Activated gamma-delta T cell treated with anti-CD3 and anti-CD28 coated beads, Interleukin-2, amount 50 U/mL, for 16 hours (primary cell): ENCODE measurements around the gene IL21R.
"Not testable (repeated sequence)": the region's sequence is repeated elsewhere in the genome, so short reads cannot be mapped to it uniquely, and the experiment has no call there.

Experiments
- DNase-seq: peaks from one replicate; pipeline ENCODE4 v3.0.0-alpha.2; 2020; ENCODE audit warnings: low read depth

The IL21R gene

DNA sequence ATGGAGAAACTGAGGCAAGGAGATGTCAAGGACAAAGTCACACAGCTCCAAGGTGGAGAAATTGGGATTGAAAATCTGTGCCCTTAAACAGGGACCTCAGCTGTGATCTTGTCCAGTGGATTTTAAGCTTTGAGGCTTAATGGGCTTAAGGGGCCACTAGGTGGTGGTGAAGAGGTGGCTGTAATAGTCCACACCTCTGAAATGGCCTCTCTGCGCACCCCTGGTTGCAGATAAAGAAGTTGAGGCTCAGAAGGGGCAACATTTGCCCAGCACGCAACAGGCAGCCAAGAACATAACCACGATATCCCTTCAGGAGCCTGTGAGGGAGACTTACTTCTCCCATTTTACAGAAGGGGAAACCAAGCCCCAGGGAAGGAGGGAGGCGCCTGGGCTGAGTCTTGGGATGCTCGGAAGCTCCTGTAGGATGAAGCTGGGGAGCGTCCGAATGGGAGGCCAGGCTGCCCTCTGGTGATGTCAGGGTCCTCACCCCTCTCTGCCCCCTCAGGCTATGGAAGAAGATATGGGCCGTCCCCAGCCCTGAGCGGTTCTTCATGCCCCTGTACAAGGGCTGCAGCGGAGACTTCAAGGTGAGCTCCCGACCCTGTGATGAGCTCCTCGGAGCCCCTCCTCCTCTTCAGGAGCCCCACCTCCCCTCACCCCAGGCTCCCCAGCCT lies 43.7 kb downstream of the IL21R start:
- DNase-seq, result no peak

- peak; percentile 78 for DNase-seq
These were observed 44.7 kb downstream of the IL21R start for GRCh38 chr16:27446721-27447120.

DNA sequence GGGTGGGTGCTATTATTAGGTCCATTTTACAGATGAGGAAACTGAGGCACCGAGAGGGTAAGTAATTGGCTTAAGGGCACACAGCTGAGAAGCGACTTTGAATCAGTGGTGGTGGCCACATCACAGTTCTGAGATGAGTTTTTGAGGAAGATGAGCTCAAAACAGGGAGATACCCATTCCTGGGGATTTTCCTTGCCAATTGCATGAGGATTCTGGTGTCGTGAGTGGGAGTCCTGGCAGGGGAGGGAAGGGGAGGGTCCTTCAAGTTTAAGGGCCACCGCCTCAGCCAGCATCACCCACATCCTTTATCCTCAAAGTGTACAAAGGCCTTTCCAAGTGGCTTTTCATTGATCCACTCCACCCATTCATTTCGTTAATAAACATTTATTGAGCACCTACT lies 45.3 kb downstream of the IL21R start:
- DNase-seq, result no peak

- no peak for DNase-seq
These were observed 46.8 kb downstream of the IL21R start for GRCh38 chr16:27448532-27449433.

GRCh38 chr16:27449434-27450195 lies 47.6 kb downstream of the IL21R start:
- DNase-seq, result peak; percentile 87

- no peak for DNase-seq
These were observed 48.2 kb downstream of the IL21R start for GRCh38 chr16:27450196-27450549.

DNA sequence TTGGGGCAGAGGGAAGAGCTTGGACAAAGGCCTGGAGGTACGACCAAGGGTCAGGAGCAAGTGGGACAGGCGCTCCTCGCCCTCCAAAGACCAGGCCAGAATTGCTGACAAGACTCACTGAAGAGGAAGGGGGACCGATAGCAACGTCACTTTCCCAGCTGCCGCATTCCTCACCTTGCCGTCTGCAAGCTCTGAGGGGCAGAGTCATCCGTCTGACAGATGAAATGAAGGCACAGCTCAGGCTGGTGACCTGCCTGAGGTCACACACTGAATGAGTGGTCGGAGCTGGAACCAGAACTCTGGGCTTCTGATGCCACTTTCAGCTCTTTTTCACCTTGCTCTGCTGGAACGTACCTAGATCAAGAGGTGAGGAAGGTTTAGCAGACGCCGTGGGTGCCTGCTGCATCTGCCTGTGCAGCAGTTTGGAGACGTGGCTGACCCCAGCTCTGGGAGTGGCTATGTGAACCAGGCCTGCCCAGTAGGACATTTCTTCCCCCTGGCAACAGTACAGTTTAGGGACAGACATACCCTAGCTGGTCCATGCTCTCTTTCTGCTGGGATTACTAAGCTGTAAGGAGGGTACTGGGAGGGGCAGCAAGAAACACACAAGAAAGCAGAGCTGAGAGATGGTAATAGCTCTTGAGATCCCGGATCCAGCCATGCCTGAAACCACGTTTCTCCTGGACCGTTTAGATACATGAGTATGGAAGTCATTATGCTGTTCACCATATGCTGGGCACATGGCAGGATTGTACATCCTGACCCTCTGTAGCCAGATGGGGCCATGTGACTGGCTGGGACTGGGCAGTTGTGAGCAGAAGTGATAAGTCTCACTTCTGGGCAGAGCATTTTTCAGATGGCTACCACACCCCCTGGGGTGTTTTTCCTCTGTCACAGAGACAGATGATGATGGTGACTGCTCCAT lies 50.9 kb downstream of the IL21R start:
- DNase-seq, result no peak

GRCh38 chr16:27453494-27453825 lies 51.5 kb downstream of the IL21R start:
- DNase-seq, result no peak

DNA sequence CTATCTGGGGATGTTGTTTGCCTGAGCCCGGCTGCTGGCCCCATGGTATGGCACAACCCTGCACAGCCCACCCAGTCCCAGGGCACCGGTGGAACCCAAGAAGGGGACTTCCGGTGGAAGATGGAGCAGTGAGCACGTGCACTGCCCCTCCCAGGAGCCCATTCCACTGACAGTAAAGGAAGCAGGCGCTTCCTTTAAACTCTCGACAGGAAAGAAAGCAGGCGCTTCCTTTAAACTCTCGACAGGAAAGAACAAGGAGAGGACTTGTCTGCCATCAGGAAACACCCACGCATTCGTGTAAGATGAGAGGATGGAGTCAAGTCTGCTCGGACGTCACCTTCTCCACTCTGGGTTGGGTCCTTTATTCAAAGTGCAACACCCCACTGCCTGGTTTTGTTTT lies 53.7 kb downstream of the IL21R start:
- no peak for DNase-seq

GRCh38 chr16:27457605-27457900 lies 55.6 kb downstream of the IL21R start:
- DNase-seq, result not testable (repeated sequence)

GRCh38 chr16:27458258-27458657 lies 56.3 kb downstream of the IL21R start:
- no peak for DNase-seq

- no peak for DNase-seq
These were observed 57.2 kb downstream of the IL21R start for GRCh38 chr16:27458987-27459688.

DNA sequence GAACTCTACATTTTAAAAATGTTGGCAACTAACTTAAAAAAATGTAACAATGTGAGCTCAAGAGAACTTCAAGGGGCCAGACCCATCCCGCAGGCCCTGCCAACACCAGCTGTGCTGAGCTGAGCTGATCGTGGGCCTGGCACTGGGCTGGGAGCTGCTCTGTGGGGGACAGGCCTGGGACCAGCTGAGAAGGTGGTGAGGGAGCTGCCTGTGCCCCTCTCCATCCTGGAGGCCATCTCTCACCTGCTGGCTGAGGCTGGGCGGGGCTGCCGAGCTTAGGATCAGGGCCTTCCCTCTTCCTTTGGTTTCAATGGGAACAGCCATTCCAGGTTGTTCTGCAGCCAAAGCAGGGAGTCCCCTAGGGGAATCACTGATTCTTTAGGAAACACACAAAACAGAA lies 58.2 kb downstream of the IL21R start:
- no peak for DNase-seq

GRCh38 chr16:27460663-27461482 lies 58.9 kb downstream of the IL21R start:
- DNase-seq, result no peak

GRCh38 chr16:27461483-27462171 lies 59.7 kb downstream of the IL21R start:
- DNase-seq, result no peak

GRCh38 chr16:27462200-27462845 lies 60.3 kb downstream of the IL21R start:
- DNase-seq, result no peak

DNA sequence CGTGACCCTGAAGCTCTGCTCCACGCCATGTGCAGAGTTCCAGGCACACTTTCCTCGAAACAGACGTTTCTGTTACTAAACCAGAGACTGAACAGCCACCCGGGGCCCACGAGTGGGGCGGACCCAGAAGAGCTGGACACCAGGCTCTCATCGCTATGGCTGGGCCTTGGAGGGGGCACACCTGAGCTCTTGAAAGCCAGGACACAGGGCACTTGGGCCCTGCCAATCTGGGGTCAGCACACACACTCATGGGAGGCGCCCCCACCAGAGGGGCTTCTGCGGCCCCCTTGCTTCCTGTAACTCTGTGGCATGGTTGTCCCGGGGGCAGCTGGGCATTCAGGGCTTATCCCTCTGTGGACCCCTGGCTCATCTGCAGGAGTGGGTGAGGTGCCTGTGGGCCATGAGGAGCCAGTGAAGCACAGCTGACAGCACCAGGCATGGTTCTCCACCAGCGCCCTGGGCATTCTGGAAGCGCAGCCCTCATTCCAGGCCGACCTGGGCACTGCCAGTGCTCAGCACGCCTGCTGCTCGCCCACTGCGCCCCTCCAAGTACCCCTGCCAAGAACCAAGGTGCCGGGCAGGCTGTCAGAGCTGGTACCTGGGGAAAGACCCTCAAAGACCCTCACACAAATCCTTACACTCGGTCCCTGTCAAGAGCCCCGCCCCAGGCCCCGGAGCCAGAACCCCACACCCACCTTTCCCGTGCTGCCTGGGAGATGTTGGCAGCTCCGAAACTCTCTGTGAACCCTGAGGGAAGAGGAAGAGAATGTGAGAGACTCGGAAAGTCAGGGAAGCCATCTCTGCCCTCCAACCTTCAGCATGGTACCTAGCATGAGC lies 61.1 kb downstream of the IL21R start:
- no peak for DNase-seq
